Measurements from ENCODE around the gene CLEC1A.

GRCh38 chr12:10135126-10135525 lies 36.3 kb upstream of the CLEC1A start:
- TF ChIP-seq CTCF (IDR thresholded peaks at IDR 0.05; ENCODE audit: insufficient read depth, low read length) (no peak), POLR2AphosphoS5 (IDR thresholded peaks at IDR 0.05; ENCODE audit: low read depth) (no peak), REST (IDR thresholded peaks at IDR 0.05; ENCODE audit: insufficient replicate concordance, low read depth) (no peak), GABPA (IDR thresholded peaks at IDR 0.05; ENCODE audit: low read depth) (no peak)

All from HL-60 (cell line).